Liver (tissue), 9 donors: ENCODE results near the gene ZNF622. TPM values are rescaled to one million over a fixed set of nuclear protein-coding genes. Genes with fewer than 3 reads are reported as not detected.

Experiments used
- DNase-seq: peaks from one replicate; pipeline ENCODE4 v3.0.0-alpha.2; 2017; ENCODE audit warnings: low spot score
- H3K27ac ChIP-seq, 2 donors: one replicate each; pipeline ENCODE4 v1.7.0; 2013; ENCODE audit warnings: inconsistent platforms in 2 of 2, low read length in 2 of 2, control low read depth in 1 of 2, low read depth in 1 of 2, mild to moderate bottlenecking in 1 of 2
- H3K27me3 ChIP-seq, 4 donors: one replicate each; pipeline versions ENCODE4 v1.6.1 to v1.7.0; 2013; ENCODE audit warnings: low read length in 3 of 4, inconsistent platforms in 1 of 4, mild to moderate bottlenecking in 1 of 4, moderate library complexity in 1 of 4; ENCODE audit not compliant: control insufficient read depth in 4 of 4, insufficient read depth in 4 of 4
- H3K36me3 ChIP-seq, 4 donors: one replicate each; pipeline versions ENCODE4 v1.6.1 to v1.7.0; 2013; ENCODE audit warnings: low read length in 3 of 4, mild to moderate bottlenecking in 3 of 4, low read depth in 1 of 4, moderate library complexity in 1 of 4; ENCODE audit not compliant: control insufficient read depth in 4 of 4, insufficient read depth in 3 of 4
- H3K4me1 ChIP-seq, 4 donors: one replicate each; pipeline versions ENCODE4 v1.6.1 to v1.7.0; 2013; ENCODE audit warnings: low read length in 3 of 4, mild to moderate bottlenecking in 3 of 4, moderate library complexity in 1 of 4; ENCODE audit not compliant: control insufficient read depth in 4 of 4, insufficient read depth in 4 of 4
- H3K4me3 ChIP-seq, 3 donors: one replicate each; pipeline versions ENCODE4 v1.6.1 to v1.7.0; 2013; ENCODE audit warnings: low read length in 3 of 3, control low read depth in 1 of 3, low read depth in 1 of 3, mild to moderate bottlenecking in 1 of 3
- H3K9ac ChIP-seq, 2 donors: one replicate each; pipeline ENCODE4 v1.7.0; 2013; ENCODE audit warnings: low read length in 2 of 2, mild to moderate bottlenecking in 2 of 2, moderate library complexity in 2 of 2, control low read depth in 1 of 2, low read depth in 1 of 2
- H3K9me3 ChIP-seq, 4 donors: one replicate each; pipeline versions ENCODE4 v1.6.1 to v1.7.0; 2013; ENCODE audit warnings: low read length in 3 of 4; ENCODE audit not compliant: control insufficient read depth in 4 of 4
- CTCF ChIP-seq: fragments of 150-350 bp; IDR thresholded peaks from 2 replicates; pipeline ENCODE4 v1.5.1; 2017; ENCODE audit warnings: improper control_type of control experiment, low read depth, low read length; ENCODE audit not compliant: missing input control
- FOXA1 ChIP-seq: IDR thresholded peaks from 2 replicates; pipeline ENCODE4 v1.6.1; 2016; ENCODE audit warnings: antibody characterized with exemption
- FOXA2 ChIP-seq: IDR thresholded peaks from 2 replicates; pipeline ENCODE4 v1.6.1; 2016; ENCODE audit warnings: antibody characterized with exemption
- GABPA ChIP-seq, 2 donors: IDR thresholded peaks in 1 of 2; conservative IDR thresholded peaks in 1 of 2; 2 replicates each; pipeline ENCODE4 v1.6.1; 2016; ENCODE audit warnings: antibody characterized with exemption in 2 of 2, mild to moderate bottlenecking in 1 of 2, moderate library complexity in 1 of 2
- HNF4A ChIP-seq, 2 donors: conservative IDR thresholded peaks; 2 replicates each; pipeline ENCODE4 v1.6.1; 2016; ENCODE audit warnings: antibody characterized with exemption in 2 of 2, mild to moderate bottlenecking in 2 of 2
- HNF4G ChIP-seq: IDR thresholded peaks from 2 replicates; pipeline ENCODE4 v1.6.1; 2016; ENCODE audit warnings: antibody characterized with exemption
- JUND ChIP-seq, 2 donors: IDR thresholded peaks; 2 replicates each; pipeline ENCODE4 v1.6.1; 2016; ENCODE audit warnings: antibody characterized with exemption in 2 of 2
- NR2F2 ChIP-seq: IDR thresholded peaks from 2 replicates; pipeline ENCODE4 v1.6.1; 2016; ENCODE audit warnings: antibody characterized with exemption
- RAD21 ChIP-seq, 2 donors: IDR thresholded peaks; 2 replicates each; pipeline ENCODE4 v1.6.1; 2016; ENCODE audit warnings: antibody characterized with exemption in 2 of 2, mild to moderate bottlenecking in 2 of 2
- REST ChIP-seq: IDR thresholded peaks from 2 replicates; pipeline ENCODE4 v1.6.1; 2016; ENCODE audit warnings: antibody characterized with exemption, mild to moderate bottlenecking
- TAF1 ChIP-seq: conservative IDR thresholded peaks from 2 replicates; pipeline ENCODE4 v1.6.1; 2016; ENCODE audit warnings: antibody characterized with exemption, mild to moderate bottlenecking
- YY1 ChIP-seq: IDR thresholded peaks from 2 replicates; pipeline ENCODE4 v1.6.1; 2016; ENCODE audit warnings: antibody characterized with exemption, mild to moderate bottlenecking
- ZBTB33 ChIP-seq: IDR thresholded peaks from 2 replicates; pipeline ENCODE4 v1.6.1; 2016; ENCODE audit warnings: antibody characterized with exemption
- WGBS: extraction: QIAGEN DNeasy Blood & Tissue Kit; methylation state at CpG from one replicate; pipeline ENCODE4 v1.1.7; 2013; 5-methylcytosine and 5-hydroxymethylcytosine counted together
- polyA plus RNA-seq, 2 donors: library from polyadenylated mRNA; stranded (reverse) in 1 of 2; unstranded in 1 of 2; fragments of 200-250 nt in 1 of 2; fragments of >200 nt in 1 of 2; fragmentation: Nextera tagmentation in 1 of 2; extraction: Ambion mirVana in 1 of 2; gene quantifications; one replicate each; pipeline versions ENCODE4 v1.2.1 to v1.2.3, GENCODE V29; 2013 to 2015
- total RNA-seq, 2 donors: library from RNA; depleted of rRNA; stranded (reverse); fragments of >200 nt; gene quantifications; one replicate each; pipeline ENCODE4 v1.2.3, GENCODE V29; 2014
- TF ChIP-seq, protein P1 (sequence below): IDR thresholded peaks from 2 replicates; pipeline ENCODE4 v1.6.1; 2016; ENCODE audit warnings: antibody characterized with exemption
- TF ChIP-seq, protein P2 (sequence below): IDR thresholded peaks from 2 replicates; pipeline ENCODE4 v1.6.1; 2016; ENCODE audit warnings: antibody characterized with exemption
- donor health status: healthy.
- donor health status: healthy.
- donor health status: healthy.
- donor health status: healthy.
- donor health status: healthy.

The ZNF622 gene
- total and polyA plus RNA-seq, 4 donors: 12.8 to 18.7 (median 16.4) TPM

DNA sequence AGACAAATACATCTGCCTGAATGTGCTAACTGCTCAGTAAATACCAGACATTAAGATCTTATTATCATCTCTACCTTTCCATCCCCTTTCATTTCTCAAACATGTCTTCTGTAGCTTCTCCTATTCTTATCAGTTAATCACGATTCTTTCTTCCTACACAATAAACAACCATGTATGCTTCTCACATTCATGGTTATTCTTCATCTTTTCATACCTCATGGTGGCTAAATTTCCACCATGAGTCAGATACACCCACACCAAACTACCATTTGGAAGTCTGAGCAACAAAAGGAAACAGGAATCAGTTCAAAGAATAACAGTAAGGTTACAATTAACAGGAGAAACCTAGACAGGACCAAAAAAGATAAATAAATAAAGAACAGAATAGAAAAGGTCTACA, 7.7 kb downstream of the ZNF622 start:
- Histone ChIP-seq H3K9me3 (no peaks in the 10 kb centered on the region), H3K36me3 (peaks cover 22 to 74% (median 43%) of the 10 kb centered on the region in 4 donors), H3K27me3 (no peaks in the 10 kb centered on the region), H3K9ac (no peak overlapping the region), H3K27ac (no peak overlapping the region), H3K4me3 (no peak overlapping the region), H3K4me1 (peaks cover 8 to 26% (median 10%) of the 10 kb centered on the region in 4 donors)
- TF ChIP-seq FOXA1 (no peak), GABPA (IDR thresholded peaks at IDR 0.05 in 1 of 2, conservative IDR thresholded peaks at IDR 0.05 in 1 of 2) (no peak), HNF4A (conservative IDR thresholded peaks at IDR 0.05) (no peak), ZBTB33 (no peak), FOXA2 (no peak), HNF4G (no peak), CTCF (no peak), REST (no peak), JUND (IDR thresholded peaks at IDR 0.05) (no peak)
- TF ChIP-seq, protein P1, sequence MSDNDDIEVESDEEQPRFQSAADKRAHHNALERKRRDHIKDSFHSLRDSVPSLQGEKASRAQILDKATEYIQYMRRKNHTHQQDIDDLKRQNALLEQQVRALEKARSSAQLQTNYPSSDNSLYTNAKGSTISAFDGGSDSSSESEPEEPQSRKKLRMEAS: no peak
- TF ChIP-seq, protein P2, sequence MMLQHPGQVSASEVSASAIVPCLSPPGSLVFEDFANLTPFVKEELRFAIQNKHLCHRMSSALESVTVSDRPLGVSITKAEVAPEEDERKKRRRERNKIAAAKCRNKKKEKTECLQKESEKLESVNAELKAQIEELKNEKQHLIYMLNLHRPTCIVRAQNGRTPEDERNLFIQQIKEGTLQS: no peak
- DNase-seq: no peak
- WGBS: 54% methylated on average over 1 of the region's 1 CpG

GRCh38 chr5:16457451-16457850, 8.1 kb downstream of the ZNF622 start:
- Histone ChIP-seq H3K4me1 (peaks cover 8 to 21% (median 10%) of the 10 kb centered on the region in 4 donors), H3K27me3 (no peaks in the 10 kb centered on the region), H3K27ac (no peak overlapping the region), H3K9me3 (no peaks in the 10 kb centered on the region), H3K36me3 (peaks cover 22 to 74% (median 44%) of the 10 kb centered on the region in 4 donors), H3K4me3 (no peak overlapping the region), H3K9ac (no peak overlapping the region)
- 79% methylated on average over 3 of the region's 3 CpGs for WGBS
- no peak for DNase-seq
- TF ChIP-seq, protein P1: no peak
- TF ChIP-seq FOXA2: no peak
- no peak for TF ChIP-seq NR2F2
- TF ChIP-seq RAD21 (IDR thresholded peaks at IDR 0.05): no peak
- TF ChIP-seq CTCF: no peak
- no peak for TF ChIP-seq HNF4A (conservative IDR thresholded peaks at IDR 0.05)
- no peak for TF ChIP-seq YY1
- no peak for TF ChIP-seq REST
- no peak for TF ChIP-seq TAF1
- no peak for TF ChIP-seq FOXA1
